HL-60 (cell line): Measurements from ENCODE around the gene ZG16.

Experiments used
- DNase-seq, 2 experiments: peaks; one replicate each; pipeline ENCODE4 v3.0.0-alpha.2; 2010 to 2020; ENCODE audit warnings: low read depth in 1 of 2, low spot score in 1 of 2
- H3K27ac ChIP-seq: fragments of 250-450 bp; sonication (Bioruptor Pico); replicated peaks from 2 replicates; pipeline ENCODE4 v1.5.1; 2020; ENCODE audit warnings: mild to moderate bottlenecking, moderate library complexity
- H3K27me3 ChIP-seq: fragments of 250-450 bp; sonication (Bioruptor Pico); 2 replicates; pipeline ENCODE4 v1.5.1; 2021; ENCODE audit warnings: mild to moderate bottlenecking, moderate library complexity; ENCODE audit not compliant: insufficient read depth, poor library complexity, severe bottlenecking
- H3K4me3 ChIP-seq: replicated peaks from 2 replicates; pipeline ENCODE4 v1.5.1; 2011; ENCODE audit warnings: mild to moderate bottlenecking, control low read depth, low read length; ENCODE audit not compliant: insufficient read depth
- GABPA ChIP-seq: IDR thresholded peaks from 2 replicates; pipeline ENCODE4 v1.6.1; 2012; ENCODE audit warnings: low read depth
- POLR2AphosphoS5 ChIP-seq: IDR thresholded peaks from 2 replicates; pipeline ENCODE4 v1.6.1; 2012; ENCODE audit warnings: low read depth
- SPI1 ChIP-seq: IDR thresholded peaks from 2 replicates; pipeline ENCODE4 v1.6.1; 2012; ENCODE audit warnings: low read depth, mild to moderate bottlenecking, borderline replicate concordance
- TF ChIP-seq, protein P1 (sequence below): IDR thresholded peaks from one replicate; pipeline ENCODE4 v1.5.1; 2011; ENCODE audit warnings: low read length, control low read depth, inconsistent platforms; ENCODE audit not compliant: insufficient read depth
- TF ChIP-seq, protein P2 (sequence below): IDR thresholded peaks from 2 replicates; pipeline ENCODE4 v1.6.1; 2012; ENCODE audit warnings: low read depth; ENCODE audit not compliant: insufficient replicate concordance

Gene ZG16

DNA sequence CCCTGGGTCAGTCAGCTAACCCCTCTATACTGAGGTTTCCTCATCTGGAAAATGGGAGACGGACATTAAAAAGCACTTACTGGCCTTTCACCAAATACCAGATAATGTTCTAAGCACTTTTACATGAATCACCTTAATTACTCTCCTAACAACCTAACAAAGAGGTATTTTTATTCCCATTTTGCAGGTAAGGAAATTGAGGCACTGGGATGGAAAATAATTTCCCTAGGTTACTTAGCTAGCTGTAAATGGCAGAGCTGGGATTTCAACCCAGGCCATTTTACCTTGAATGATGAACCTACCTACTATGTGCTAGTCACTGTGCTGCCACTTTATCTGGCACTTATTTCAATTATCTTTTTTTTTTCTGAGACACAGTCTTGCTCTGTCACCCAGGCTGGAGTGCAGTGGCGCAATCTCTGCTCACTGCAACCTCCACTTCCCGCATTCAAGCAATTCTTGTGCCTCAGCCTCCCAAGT is 16.2 kb downstream of the ZG16 start:
- no peaks in the 10 kb centered on the region for H3K27me3 ChIP-seq

DNA sequence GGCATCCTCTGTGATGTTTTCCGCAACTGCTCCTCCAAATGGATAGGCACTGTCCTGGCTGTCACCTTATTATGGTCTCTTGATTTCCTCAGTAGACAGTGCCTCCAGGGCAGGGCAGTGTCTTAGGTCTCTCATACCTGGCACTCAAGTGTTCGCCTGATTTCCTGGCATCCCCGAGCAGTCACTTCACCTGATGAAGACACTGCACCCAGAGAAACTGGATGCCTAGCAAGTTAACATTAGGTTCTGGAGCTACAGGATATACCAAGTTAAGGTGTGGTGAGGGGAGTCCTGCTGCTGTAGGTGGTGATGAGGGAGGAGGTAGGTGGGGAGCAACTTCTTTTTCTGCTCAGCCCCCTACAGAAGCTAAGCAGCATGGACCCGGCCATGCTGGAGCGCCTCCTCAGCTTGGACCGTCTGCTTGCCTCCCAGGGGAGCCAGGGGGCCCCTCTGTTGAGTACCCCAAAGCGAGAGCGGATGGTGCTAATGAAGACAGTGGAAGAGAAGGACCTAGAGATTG is 24.4 kb downstream of the ZG16 start:
- TF ChIP-seq POLR2AphosphoS5 = peak; percentile 26; the same call in 1 of the 2 replicates
- no peak for TF ChIP-seq SPI1
- DNase-seq = no peak
- Histone ChIP-seq H3K27ac (no peak overlapping the region), H3K4me3 (no peak overlapping the region), H3K27me3 (no peaks in the 10 kb centered on the region)

More for the DNA sequence above, 16.2 kb downstream of the ZG16 start:
- H3K27ac ChIP-seq = no peak overlapping the region
- no peak overlapping the region for H3K4me3 ChIP-seq
- DNase-seq = no peak
- TF ChIP-seq GABPA (no peak), SPI1 (no peak), POLR2AphosphoS5 (no peak)
- TF ChIP-seq, protein P1, sequence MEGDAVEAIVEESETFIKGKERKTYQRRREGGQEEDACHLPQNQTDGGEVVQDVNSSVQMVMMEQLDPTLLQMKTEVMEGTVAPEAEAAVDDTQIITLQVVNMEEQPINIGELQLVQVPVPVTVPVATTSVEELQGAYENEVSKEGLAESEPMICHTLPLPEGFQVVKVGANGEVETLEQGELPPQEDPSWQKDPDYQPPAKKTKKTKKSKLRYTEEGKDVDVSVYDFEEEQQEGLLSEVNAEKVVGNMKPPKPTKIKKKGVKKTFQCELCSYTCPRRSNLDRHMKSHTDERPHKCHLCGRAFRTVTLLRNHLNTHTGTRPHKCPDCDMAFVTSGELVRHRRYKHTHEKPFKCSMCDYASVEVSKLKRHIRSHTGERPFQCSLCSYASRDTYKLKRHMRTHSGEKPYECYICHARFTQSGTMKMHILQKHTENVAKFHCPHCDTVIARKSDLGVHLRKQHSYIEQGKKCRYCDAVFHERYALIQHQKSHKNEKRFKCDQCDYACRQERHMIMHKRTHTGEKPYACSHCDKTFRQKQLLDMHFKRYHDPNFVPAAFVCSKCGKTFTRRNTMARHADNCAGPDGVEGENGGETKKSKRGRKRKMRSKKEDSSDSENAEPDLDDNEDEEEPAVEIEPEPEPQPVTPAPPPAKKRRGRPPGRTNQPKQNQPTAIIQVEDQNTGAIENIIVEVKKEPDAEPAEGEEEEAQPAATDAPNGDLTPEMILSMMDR = no peak
- TF ChIP-seq, protein P2, sequence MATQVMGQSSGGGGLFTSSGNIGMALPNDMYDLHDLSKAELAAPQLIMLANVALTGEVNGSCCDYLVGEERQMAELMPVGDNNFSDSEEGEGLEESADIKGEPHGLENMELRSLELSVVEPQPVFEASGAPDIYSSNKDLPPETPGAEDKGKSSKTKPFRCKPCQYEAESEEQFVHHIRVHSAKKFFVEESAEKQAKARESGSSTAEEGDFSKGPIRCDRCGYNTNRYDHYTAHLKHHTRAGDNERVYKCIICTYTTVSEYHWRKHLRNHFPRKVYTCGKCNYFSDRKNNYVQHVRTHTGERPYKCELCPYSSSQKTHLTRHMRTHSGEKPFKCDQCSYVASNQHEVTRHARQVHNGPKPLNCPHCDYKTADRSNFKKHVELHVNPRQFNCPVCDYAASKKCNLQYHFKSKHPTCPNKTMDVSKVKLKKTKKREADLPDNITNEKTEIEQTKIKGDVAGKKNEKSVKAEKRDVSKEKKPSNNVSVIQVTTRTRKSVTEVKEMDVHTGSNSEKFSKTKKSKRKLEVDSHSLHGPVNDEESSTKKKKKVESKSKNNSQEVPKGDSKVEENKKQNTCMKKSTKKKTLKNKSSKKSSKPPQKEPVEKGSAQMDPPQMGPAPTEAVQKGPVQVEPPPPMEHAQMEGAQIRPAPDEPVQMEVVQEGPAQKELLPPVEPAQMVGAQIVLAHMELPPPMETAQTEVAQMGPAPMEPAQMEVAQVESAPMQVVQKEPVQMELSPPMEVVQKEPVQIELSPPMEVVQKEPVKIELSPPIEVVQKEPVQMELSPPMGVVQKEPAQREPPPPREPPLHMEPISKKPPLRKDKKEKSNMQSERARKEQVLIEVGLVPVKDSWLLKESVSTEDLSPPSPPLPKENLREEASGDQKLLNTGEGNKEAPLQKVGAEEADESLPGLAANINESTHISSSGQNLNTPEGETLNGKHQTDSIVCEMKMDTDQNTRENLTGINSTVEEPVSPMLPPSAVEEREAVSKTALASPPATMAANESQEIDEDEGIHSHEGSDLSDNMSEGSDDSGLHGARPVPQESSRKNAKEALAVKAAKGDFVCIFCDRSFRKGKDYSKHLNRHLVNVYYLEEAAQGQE = no peak

DNA sequence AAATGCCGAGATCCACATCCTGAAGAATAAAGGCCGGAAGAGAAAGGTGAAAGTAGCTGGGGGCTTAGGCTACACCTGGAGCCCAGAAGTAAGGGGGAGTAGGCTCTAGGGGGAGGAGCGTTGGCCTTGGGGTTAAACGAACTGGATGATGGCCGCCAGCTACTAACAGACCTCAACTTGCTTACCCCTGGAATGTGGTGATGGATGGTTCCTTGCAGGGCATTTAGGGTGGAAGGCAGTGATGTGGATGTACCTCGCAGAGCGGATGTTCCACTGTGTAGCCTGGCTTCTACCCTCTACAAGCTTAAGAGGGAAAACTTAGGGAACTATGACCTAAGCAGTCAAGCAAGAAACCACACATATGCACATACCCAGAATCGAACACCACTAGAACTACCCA is 26.0 kb downstream of the ZG16 start:
- no peak for DNase-seq
- H3K27ac ChIP-seq = peak overlapping the region; percentile 99
- no peaks in the 10 kb centered on the region for H3K27me3 ChIP-seq
- no peak overlapping the region for H3K4me3 ChIP-seq
- TF ChIP-seq, protein P1 = no peak
- no peak for TF ChIP-seq SPI1
- no peak for TF ChIP-seq GABPA
- TF ChIP-seq POLR2AphosphoS5 = no peak; the same call in 1 of the 2 replicates
- TF ChIP-seq, protein P2 = no peak

DNA sequence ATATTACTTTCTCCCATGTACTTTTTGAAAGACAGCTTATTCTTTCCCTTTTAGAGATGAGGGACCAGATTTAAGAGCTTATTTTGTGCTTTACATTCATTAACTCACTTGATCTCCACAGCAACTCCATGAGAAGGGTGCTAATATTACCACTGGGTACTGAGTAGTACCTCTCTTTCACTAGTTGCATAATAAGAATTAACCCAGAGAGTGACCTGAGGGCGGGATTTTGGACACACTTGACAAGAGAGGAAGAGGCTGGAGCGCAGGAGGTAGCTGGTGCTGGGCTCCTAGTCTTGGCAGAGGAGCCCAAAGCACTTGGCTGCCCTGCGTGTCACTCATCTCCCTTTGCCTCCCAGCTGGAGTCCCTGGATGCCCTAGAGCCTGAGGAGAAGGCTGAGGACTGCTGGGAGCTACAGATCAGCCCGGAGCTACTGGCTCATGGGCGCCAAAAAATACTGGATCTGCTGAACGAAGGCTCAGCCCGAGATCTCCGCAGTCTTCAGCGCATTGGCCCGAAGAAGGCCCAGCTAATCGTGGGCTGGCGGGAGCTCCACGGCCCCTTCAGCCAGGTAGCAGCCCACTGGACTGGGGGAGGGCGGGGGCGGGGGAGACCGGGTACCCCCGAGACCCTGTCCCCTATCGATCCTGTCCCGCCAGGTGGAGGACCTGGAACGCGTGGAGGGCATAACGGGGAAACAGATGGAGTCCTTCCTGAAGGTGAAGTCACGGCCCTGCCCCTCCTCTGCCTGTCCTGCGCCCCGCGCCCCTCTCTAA is 26.6 kb downstream of the ZG16 start:
- Histone ChIP-seq H3K27ac (peak overlapping the region; percentile 99), H3K27me3 (no peaks in the 10 kb centered on the region), H3K4me3 (peak overlapping the region; percentile 54)
- peak; percentile 68 to 74 for DNase-seq
- peak; percentile 41; the same call in 1 of the 2 replicates for TF ChIP-seq SPI1
- TF ChIP-seq, protein P2 = no peak
